Measurements from ENCODE around the gene ETV7. TPM values are rescaled to one million over a fixed set of nuclear protein-coding genes. Genes with fewer than 3 reads are reported as not detected.

ETV7 gene
- total RNA-seq, 2 donors from 2014 or later, result 2.6 to 5.4 TPM

- Histone ChIP-seq H3K27me3 (replicated peaks; ENCODE audit: insufficient read depth) (no peaks in the 10 kb centered on the region), H3K36me3 (no peaks in the 10 kb centered on the region), H3K4me3 (no peak overlapping the region), H3K4me1 (ENCODE audit: control insufficient read depth in 1 of 2, low read depth in 2 of 2) (no peaks in the 10 kb centered on the region), H3K9me3 (no peaks in the 10 kb centered on the region), H3K27ac (no peak overlapping the region)
- no peak for DNase-seq (ENCODE audit: low spot score)
- no peak for TF ChIP-seq CTCF (IDR thresholded peaks at IDR 0.05)
- ATAC-seq (ENCODE audit: insufficient number of reproducible peaks, low FRiP score, low read depth), result no peak
Measured at GRCh38 chr6:36327226-36327918, 60.1 kb downstream of the ETV7 start.

GRCh38 chr6:36326356-36326995 lies 61.0 kb downstream of the ETV7 start:
- no peaks in the 10 kb centered on the region for H3K27me3 ChIP-seq (replicated peaks; ENCODE audit: insufficient read depth)
- DNase-seq (ENCODE audit: low spot score), result no peak
- no peak for TF ChIP-seq CTCF (IDR thresholded peaks at IDR 0.05)
- no peak overlapping the region for H3K27ac ChIP-seq
- H3K36me3 ChIP-seq, result no peaks in the 10 kb centered on the region
- no peaks in the 10 kb centered on the region for H3K4me1 ChIP-seq (ENCODE audit: control insufficient read depth in 1 of 2, low read depth in 2 of 2)
- H3K4me3 ChIP-seq, result no peak overlapping the region
- no peak for ATAC-seq (ENCODE audit: insufficient number of reproducible peaks, low FRiP score, low read depth)
- no peaks in the 10 kb centered on the region for H3K9me3 ChIP-seq

- Histone ChIP-seq H3K27ac (no peak overlapping the region), H3K9me3 (no peaks in the 10 kb centered on the region), H3K27me3 (replicated peaks; ENCODE audit: insufficient read depth) (no peaks in the 10 kb centered on the region), H3K4me1 (ENCODE audit: control insufficient read depth in 1 of 2, low read depth in 2 of 2) (no peaks in the 10 kb centered on the region), H3K36me3 (no peaks in the 10 kb centered on the region), H3K4me3 (no peak overlapping the region)
- no peak for TF ChIP-seq CTCF (IDR thresholded peaks at IDR 0.05)
- DNase-seq (ENCODE audit: low spot score), result no peak
- no peak for ATAC-seq (ENCODE audit: insufficient number of reproducible peaks, low FRiP score, low read depth)
Measured at GRCh38 chr6:36324715-36325114, 62.8 kb downstream of the ETV7 start.

- DNase-seq (ENCODE audit: low spot score) (no peak), ATAC-seq (ENCODE audit: insufficient number of reproducible peaks, low FRiP score, low read depth) (no peak)
- Histone ChIP-seq H3K9me3 (no peaks in the 10 kb centered on the region), H3K36me3 (no peaks in the 10 kb centered on the region), H3K27me3 (replicated peaks; ENCODE audit: insufficient read depth) (no peaks in the 10 kb centered on the region), H3K4me1 (ENCODE audit: control insufficient read depth in 1 of 2, low read depth in 2 of 2) (no peaks in the 10 kb centered on the region), H3K27ac (no peak overlapping the region), H3K4me3 (no peak overlapping the region)
- TF ChIP-seq CTCF (IDR thresholded peaks at IDR 0.05), result no peak
Measured at GRCh38 chr6:36324191-36324590, 63.3 kb downstream of the ETV7 start.

GRCh38 chr6:36323062-36323461 lies 64.4 kb downstream of the ETV7 start:
- no peaks in the 10 kb centered on the region for H3K9me3 ChIP-seq
- no peaks in the 10 kb centered on the region for H3K4me1 ChIP-seq (ENCODE audit: control insufficient read depth in 1 of 2, low read depth in 2 of 2)
- H3K4me3 ChIP-seq, result no peak overlapping the region
- H3K36me3 ChIP-seq, result no peaks in the 10 kb centered on the region
- H3K27ac ChIP-seq, result no peak overlapping the region
- DNase-seq (ENCODE audit: low spot score), result no peak
- H3K27me3 ChIP-seq (replicated peaks; ENCODE audit: insufficient read depth), result no peaks in the 10 kb centered on the region
- no peak for TF ChIP-seq CTCF (IDR thresholded peaks at IDR 0.05)
- ATAC-seq (ENCODE audit: insufficient number of reproducible peaks, low FRiP score, low read depth), result no peak
